Epidermal melanocyte (primary cell): ENCODE results near the gene SAMD4B.

Experiments
- DNase-seq: peaks from one replicate; pipeline ENCODE4 v3.0.0; 2011; ENCODE audit warnings: low spot score; ENCODE audit not compliant: insufficient read length

Gene SAMD4B

DNA sequence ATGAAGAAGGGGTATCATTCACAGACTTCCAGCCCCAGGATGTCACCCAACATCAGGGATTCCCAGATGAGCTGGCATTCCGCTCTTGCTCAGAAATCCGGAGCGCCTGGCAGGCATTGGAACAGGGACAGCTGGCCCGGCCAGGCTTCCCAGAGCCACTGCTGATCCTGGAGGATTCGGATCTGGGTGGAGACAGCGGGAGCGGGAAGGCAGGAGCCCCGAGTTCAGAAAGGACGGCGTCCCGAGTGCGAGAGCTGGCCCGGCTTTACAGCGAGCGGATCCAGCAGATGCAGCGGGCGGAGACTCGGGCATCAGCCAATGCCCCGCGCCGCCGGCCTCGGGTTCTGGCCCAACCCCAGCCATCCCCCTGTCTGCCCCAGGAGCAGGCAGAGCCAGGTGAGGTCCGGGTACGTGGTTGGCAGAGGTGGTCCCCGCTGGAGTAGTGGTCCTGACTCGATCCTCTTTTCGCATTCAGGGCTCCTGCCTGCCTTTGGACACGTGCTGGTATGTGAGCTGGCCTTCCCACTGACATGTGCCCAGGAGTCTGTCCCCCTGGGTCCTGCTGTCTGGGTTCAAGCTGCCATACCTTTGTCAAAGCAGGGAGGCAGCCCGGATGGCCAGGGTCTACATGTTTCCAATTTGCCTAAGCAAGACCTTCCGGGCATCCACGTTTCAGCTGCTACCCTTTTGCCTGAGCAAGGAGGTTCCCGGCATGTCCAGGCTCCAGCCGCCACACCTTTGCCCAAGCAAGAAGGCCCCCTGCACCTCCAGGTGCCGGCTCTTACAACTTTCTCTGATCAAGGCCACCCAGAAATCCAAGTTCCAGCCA is 81.3 kb downstream of the SAMD4B start:
- DNase-seq: no peak

DNA sequence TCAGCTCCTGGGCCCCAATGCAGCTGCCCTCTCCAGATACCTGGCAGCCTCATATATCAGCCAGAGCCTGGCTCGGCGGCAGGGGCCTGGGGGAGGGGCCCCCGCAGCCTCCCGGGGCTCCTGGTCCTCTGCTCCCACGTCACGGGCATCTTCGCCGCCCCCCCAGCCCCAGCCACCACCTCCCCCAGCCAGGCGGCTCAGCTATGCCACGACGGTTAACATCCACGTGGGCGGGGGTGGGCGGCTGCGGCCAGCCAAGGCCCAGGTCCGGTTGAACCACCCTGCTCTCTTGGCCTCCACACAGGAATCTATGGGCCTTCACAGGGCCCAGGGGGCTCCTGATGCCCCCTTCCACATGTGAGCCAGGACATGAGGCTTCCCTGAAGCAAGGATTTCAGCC is 82.7 kb downstream of the SAMD4B start:
- DNase-seq: no peak

DNA sequence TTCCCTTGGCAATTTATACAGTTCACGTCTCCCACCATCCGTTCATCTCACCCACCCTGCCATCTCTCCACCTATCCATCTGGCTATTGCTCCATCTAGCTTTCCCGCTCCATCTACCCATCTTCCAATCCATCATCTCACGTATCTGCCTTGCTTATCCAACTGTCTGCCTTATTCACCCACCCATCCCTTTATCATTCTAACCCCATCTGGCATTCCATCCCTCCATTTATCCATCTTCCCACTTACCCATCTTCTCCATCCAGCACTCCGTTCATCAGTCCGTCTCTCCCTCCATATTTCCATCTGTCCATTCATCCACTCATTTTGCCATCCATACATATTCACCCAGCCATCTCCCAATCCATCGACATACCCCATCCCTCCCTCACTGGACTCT is 83.5 kb downstream of the SAMD4B start:
- no peak for DNase-seq

DNA sequence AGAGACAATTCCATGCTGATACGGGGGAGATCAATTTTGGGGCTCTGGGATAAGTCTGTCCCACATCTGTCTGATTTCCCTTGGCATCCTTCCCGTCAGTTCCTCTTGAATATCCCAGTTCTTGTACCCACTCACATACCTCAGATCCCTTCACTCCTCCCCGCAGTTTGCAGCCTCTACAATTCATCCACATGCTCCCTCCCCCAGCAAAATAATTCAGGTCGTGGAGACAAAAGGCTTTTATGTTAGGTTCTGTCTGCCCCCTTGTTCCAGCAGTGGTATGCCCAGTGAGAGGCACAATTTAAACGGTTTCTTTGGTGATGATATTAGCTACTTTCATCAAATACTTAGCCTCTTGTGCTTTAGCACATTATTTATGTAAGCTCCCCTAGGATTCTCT is 83.9 kb downstream of the SAMD4B start:
- DNase-seq: no peak

DNA sequence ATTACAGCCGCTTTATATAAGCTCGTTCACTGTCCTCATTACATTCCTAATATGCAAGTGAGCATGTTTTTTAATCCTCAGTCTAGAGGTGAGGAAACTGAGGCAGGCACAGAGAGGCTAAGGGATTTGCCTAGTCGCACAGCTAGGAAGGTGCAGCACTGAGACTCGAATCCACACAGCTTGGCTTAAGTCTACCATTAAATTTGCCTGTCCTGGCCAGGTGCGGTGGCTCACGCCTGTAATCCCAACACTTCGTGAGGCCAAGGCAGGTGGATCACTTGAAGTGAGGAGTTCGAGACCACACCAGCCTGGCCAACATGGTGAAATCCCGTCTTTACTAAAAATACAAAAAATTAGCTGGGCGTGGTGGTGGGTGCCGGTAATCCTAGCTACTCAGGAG is 85.5 kb downstream of the SAMD4B start:
- DNase-seq: no peak

DNA sequence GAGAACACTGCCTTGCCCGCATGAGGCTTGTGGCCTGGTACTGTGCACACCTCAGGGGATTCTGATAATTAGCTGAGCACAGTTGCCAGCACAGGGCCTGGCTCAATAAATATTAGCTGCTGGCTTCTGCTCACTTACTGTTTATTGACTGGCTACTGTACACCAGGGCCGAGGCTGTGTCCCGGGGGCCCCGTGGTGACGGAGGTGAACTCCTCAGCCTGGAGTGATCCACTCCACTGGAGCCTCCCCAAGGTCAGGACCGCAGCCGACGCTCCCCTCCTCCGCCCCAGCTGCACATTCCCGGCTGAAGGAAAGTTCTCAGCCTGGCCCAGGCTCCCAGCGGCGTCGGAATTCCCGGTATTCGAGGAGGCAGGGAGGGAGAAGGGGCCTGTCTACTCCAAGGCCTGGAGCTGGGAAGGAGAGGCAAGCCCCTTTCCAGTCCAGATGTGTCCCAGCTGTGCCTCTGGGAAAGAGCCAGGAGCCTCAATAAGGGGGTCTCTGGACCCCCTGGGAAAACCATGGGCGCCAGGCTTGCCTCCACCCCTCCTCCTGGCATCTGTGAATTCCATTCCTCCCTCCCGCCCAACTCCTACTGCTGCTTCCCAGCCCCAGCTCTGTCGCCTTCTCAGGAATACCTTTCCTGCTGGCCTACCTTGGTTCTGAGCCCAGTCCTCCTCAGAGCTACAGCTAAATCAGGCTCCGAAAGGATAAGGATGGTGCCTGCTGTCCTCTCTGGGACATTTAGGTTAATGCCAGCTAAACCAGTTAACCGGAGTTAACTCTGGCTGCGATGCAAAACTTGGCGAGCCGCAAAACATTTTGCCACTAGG is 86.3 kb downstream of the SAMD4B start:
- DNase-seq: peak; percentile 75

DNA sequence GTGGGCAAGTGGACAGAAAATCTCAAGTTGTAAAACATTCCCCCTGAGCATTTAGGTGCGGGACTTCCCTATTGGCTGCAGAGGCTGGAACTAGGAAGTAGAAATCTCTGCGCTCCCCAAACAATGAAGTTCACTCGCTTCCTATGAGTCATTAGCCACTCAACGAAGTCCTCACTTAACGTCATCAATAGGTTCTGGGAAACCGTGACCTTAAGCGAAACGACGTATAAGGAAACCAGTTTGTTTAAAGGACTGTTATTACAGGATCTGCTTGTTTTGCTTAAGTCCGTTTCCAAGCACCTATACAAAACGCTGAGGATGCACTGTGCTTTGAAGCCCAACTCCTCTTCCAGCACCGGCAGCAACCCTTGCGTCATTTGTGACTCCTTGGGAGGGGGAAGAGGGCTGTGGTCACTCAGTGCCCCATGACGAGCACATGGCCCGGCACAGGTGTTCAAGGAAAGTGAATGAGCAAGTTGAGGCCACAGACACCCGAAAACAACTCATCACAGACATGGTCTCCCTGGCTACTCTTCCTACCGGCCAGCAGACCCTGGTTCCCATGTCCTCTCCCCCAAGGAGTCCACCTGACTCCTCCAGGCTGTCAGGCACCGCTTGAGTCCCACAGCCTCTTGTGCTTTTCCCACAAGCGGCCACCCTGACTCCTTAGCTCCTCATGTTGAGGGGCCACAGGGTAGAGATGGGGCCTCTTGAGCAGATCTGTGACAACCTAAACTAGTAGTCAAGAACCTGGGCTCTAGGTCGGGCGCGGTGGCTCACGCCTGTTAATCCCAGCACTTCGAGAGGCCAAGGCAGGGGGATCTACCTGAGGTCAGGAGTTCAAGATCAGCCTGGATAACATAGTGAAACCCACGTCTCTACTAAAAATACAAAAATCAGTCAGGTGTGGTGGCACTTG is 88.7 kb downstream of the SAMD4B start:
- no peak for DNase-seq

DNA sequence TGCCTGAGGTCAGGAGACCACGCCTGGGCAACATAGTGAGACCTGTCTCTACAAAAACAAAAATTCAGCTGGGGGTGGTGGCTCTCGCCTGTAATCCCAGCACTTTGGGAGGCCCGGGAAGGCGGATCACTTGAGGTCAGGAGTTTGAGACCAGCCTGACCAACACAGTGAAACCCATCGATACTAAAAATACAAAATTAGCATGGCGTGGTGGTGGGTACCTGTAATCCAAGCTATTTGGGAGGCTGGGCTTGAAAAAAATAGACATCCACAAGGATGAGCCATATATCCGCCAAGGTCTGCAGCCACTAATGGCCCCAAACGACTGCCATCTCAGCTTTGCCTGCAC is 90.4 kb downstream of the SAMD4B start:
- DNase-seq: no peak

DNA sequence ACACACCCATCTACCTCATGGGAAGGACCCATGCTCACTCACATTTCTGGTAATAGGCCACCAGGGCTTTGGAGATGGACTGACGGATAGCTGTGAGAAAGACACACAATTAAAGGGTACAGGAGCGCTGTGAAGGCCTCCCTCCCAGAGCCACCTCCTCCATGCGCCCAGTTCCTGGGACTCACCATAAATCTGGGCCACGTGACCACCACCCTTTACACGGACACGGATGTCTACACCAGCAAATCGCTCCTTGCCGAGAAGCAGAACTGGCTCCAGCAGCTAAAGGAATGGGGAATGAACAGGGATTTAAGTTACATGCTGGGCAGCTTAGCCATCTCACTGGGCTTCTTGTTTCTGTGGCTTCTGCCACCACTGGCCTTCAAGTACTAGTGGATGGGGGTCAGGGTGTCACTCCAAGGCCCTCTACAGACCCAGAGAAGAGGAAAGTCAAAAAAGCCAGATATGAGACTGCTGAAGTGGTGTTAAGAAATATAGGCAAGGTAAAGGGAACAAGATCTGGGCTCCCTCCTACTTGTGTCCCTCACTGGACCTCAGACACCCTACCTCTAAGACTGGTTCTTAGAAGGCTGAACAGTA is 91.4 kb downstream of the SAMD4B start:
- DNase-seq: no peak

DNA sequence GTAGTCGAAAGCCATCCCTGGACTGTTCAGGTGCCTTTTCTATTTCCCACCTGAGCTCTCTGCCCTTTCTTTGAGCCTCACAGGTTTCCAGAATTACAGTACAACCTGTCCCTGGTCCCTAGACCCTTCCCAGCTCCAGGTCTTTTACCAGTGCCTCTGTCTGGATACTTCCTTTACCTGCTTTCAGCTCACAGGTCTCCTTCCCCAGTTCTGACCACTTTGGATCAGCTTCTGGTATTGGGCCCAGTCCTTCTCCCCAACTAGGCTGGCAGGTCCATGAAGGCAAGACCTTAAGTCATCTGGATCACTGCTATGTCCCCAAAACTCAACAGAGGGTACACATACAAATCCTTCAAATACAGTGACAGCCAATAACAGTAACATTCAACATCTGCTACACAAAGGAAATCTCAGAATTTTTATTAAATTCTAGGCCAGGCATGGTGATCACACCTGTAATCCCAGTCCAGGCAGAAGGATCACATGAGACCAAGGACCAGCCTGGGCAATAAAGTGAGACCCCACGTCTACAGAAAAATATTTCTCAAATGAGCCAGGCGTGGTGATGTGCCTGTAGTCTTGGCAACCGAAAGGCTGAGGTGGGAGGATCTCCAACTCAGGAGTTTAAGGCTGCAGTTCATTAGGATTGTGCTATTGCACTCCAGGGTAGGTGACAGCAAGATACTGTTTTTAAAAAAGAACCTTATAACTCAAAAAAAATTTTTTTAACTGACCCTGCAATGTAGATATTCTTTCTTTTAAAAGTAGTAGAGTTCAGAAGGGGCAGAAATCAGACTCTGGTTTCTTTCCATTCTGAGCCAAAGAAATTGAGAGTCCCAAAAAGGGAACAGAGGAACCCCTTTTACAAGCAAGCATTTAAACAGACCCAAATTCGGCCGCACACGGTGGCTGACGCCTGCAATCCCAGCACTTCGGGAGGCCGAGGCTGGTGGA is 92.2 kb downstream of the SAMD4B start:
- no peak for DNase-seq
